HCT116 (cell line): ENCODE data around the gene ROCK2. TPM values are rescaled to one million over a fixed set of nuclear protein-coding genes. Genes with fewer than 3 reads are reported as not detected.
A peak's percentile ranks its signal among the peaks of the same experiment; 100 is the strongest.
"Not testable (repeated sequence)": the region's sequence is repeated elsewhere in the genome, so short reads cannot be mapped to it uniquely, and the experiment has no call there.

ENCODE experiments used
- ATAC-seq: fragments of 200-7000 bp; cut with Tn5 transposase; 2 replicates; pipeline ENCODE4 v1.9.1; 2020; ENCODE audit warnings: mild to moderate bottlenecking, moderate library complexity
- BruUV-seq: library from RNA; stranded (reverse); fragments of 400-500 nt; replicated peaks from 2 replicates; lab custom pipeline; 2021; lab: Mats Ljungman, UMichigan
- CTCF ChIA-PET: fragments of 300-600 bp; sonication (Branson Sonifier 250); formaldehyde crosslinking; loops from one replicate; lab custom pipeline; 2021; ENCODE audit warnings: antibody characterized with exemption; lab: Charles Lee
- POLR2A ChIA-PET: fragments of 300-600, 350-600 bp; sonication (Branson Sonifier 250); formaldehyde crosslinking; loops from one replicate; lab custom pipeline; 2021; ENCODE audit warnings: antibody characterized with exemption; lab: Charles Lee
- RAD21 ChIA-PET, 2 experiments: fragments of 300-600 bp; sonication (Branson Sonifier 250); formaldehyde crosslinking; loops; one replicate each; lab custom pipeline; 2023; ENCODE audit warnings: low total read pairs in 2 of 2; ENCODE audit not compliant: uncharacterized antibody in 2 of 2, unreplicated experiment in 2 of 2, low non-redundant PET in 1 of 2; lab: Charles Lee
- DNase-seq: peaks from one replicate; pipeline ENCODE4 v3.0.0-alpha.2; 2010; ENCODE audit warnings: low read depth, low spot score
- H2AFZ ChIP-seq: fragments of 200-600 bp; shearing (Covaris generic), sonication (generic); 2 replicates; pipeline ENCODE4 v1.6.1; 2017; ENCODE audit warnings: low read depth, mixed run types, mixed read lengths, antibody characterized with exemption, low read length; ENCODE audit not compliant: poor library complexity, severe bottlenecking
- H3K27ac ChIP-seq: 2 replicates; pipeline ENCODE4 v1.5.1; 2012; ENCODE audit warnings: low read depth, low read length
- H3K27me3 ChIP-seq: fragments of 200-600 bp; sonication (generic); 2 replicates; pipeline ENCODE4 v1.6.1; 2016; ENCODE audit warnings: mixed run types, low read length, mixed read lengths; ENCODE audit not compliant: insufficient read depth
- H3K36me3 ChIP-seq, 2 experiments: fragments of 200-500 bp in 1 of 2; fragments of 200-600 bp in 1 of 2; sonication (Bioruptor generic) in 1 of 2; sonication (generic) in 1 of 2; 2 replicates each; pipeline versions ENCODE4 v1.5.1 to v1.6.1; 2014 to 2016; ENCODE audit warnings: low read length in 2 of 2, inconsistent platforms in 1 of 2, mixed read lengths in 1 of 2, mixed run types in 1 of 2; ENCODE audit not compliant: insufficient read depth in 2 of 2, control insufficient read depth in 1 of 2
- H3K4me1 ChIP-seq, 2 experiments: fragments of 200-600 bp in 1 of 2; sonication (generic) in 1 of 2; 2 replicates each; pipeline versions ENCODE4 v1.5.1 to v1.6.1; 2012 to 2017; ENCODE audit warnings: low read length in 2 of 2, inconsistent platforms in 1 of 2, mild to moderate bottlenecking in 1 of 2, mixed read lengths in 1 of 2, mixed run types in 1 of 2, moderate library complexity in 1 of 2; ENCODE audit not compliant: insufficient read depth in 2 of 2, control insufficient read depth in 1 of 2
- H3K4me2 ChIP-seq: fragments of 200-600 bp; sonication (generic); 2 replicates; pipeline ENCODE4 v1.6.1; 2017; ENCODE audit warnings: mixed run types, low read length, mixed read lengths
- H3K4me3 ChIP-seq, 2 experiments: fragments of 200-600 bp in 1 of 2; sonication (generic) in 1 of 2; replicated peaks in 1 of 2; 2 replicates each; pipeline ENCODE4 v1.5.1; 2011 to 2016; ENCODE audit warnings: low read length in 2 of 2, control low read depth in 1 of 2, low read depth in 1 of 2, mild to moderate bottlenecking in 1 of 2, mixed read lengths in 1 of 2, mixed run types in 1 of 2
- H3K79me2 ChIP-seq: fragments of 200-600 bp; sonication (generic); 2 replicates; pipeline ENCODE4 v1.6.1; 2017; ENCODE audit warnings: mild to moderate bottlenecking, mixed run types, low read length, moderate library complexity, mixed read lengths; ENCODE audit not compliant: insufficient read depth
- H3K9ac ChIP-seq: fragments of 200-600 bp; sonication (generic); 2 replicates; pipeline ENCODE4 v1.6.1; 2016; ENCODE audit warnings: low read length, mixed read lengths
- H3K9me2 ChIP-seq: fragments of 200-600 bp; sonication (generic), shearing (Covaris generic); 2 replicates; pipeline ENCODE4 v1.6.1; 2017; ENCODE audit warnings: mixed run types, mild to moderate bottlenecking, moderate library complexity; ENCODE audit not compliant: insufficient read depth
- H3K9me3 ChIP-seq, 2 experiments: fragments of 200-500 bp in 1 of 2; fragments of 200-600 bp in 1 of 2; sonication (Bioruptor generic) in 1 of 2; sonication (generic) in 1 of 2; 2 replicates each; pipeline ENCODE4 v1.6.1; 2014 to 2017; ENCODE audit warnings: low read length in 2 of 2, mixed read lengths in 2 of 2, inconsistent platforms in 1 of 2, low read depth in 1 of 2, mild to moderate bottlenecking in 1 of 2, mixed run types in 1 of 2, moderate library complexity in 1 of 2; ENCODE audit not compliant: control insufficient read depth in 1 of 2, insufficient read depth in 1 of 2
- H4K20me1 ChIP-seq: fragments of 200-600 bp; sonication (generic), shearing (Covaris generic); 2 replicates; pipeline ENCODE4 v1.6.1; 2017; ENCODE audit warnings: mixed run types, mild to moderate bottlenecking, moderate library complexity; ENCODE audit not compliant: insufficient read depth
- CEBPB ChIP-seq: IDR thresholded peaks from 2 replicates; pipeline ENCODE4 v1.6.1; 2012; ENCODE audit warnings: low read depth
- ELF1 ChIP-seq: IDR thresholded peaks from 2 replicates; pipeline ENCODE4 v1.6.1; 2012; ENCODE audit warnings: low read depth, borderline replicate concordance
- POLR2AphosphoS5 ChIP-seq: IDR thresholded peaks from 2 replicates; pipeline ENCODE4 v1.6.1; 2011; ENCODE audit warnings: mild to moderate bottlenecking, low read depth, low read length, moderate library complexity
- RAD21 ChIP-seq: IDR thresholded peaks from 2 replicates; pipeline ENCODE4 v1.6.1; 2012; ENCODE audit warnings: low read depth, mild to moderate bottlenecking
- YY1 ChIP-seq: IDR thresholded peaks from 2 replicates; pipeline ENCODE4 v1.6.1; 2011; ENCODE audit warnings: low read length, low read depth, moderate library complexity, mild to moderate bottlenecking; ENCODE audit not compliant: insufficient replicate concordance; ENCODE audit errors: extremely low read depth
- ZFX ChIP-seq: fragments of 450-650 bp; IDR thresholded peaks from 2 replicates; pipeline ENCODE4 v1.6.1; 2017
- intact Hi-C: fragments of 100-400 bp; cut with micrococcal nuclease; formaldehyde crosslinking; loops from 2 replicates; pipeline ENCODE4 v1.10.0; 2022
- total RNA-seq: library from RNA; stranded (reverse); gene quantifications from one replicate; pipeline ENCODE4 v1.2.1, GENCODE V29; 2021; ENCODE audit not compliant: unreplicated experiment
- TF ChIP-seq, protein P1 (sequence below): IDR thresholded peaks from 2 replicates; pipeline ENCODE4 v1.6.1; 2012
- TF ChIP-seq, protein P2 (sequence below), 3 experiments: fragments of 200-600 bp in 1 of 3; sonication (generic) in 1 of 3; IDR thresholded peaks in 2 of 3; conservative IDR thresholded peaks in 1 of 3; 2 replicates each; pipeline ENCODE4 v1.5.1; 2012 to 2017; ENCODE audit warnings: low read depth in 2 of 3, low read length in 2 of 3, antibody characterized with exemption in 1 of 3, borderline replicate concordance in 1 of 3, control low read depth in 1 of 3, mild to moderate bottlenecking in 1 of 3, mixed read lengths in 1 of 3, mixed run types in 1 of 3, moderate library complexity in 1 of 3; ENCODE audit not compliant: insufficient read depth in 1 of 3
- TF ChIP-seq, protein P3 (sequence below): IDR thresholded peaks from 2 replicates; pipeline ENCODE4 v1.6.1; 2012

The ROCK2 gene
- total RNA-seq, 1 experiment from 2014 or later = 48.0 TPM

DNA sequence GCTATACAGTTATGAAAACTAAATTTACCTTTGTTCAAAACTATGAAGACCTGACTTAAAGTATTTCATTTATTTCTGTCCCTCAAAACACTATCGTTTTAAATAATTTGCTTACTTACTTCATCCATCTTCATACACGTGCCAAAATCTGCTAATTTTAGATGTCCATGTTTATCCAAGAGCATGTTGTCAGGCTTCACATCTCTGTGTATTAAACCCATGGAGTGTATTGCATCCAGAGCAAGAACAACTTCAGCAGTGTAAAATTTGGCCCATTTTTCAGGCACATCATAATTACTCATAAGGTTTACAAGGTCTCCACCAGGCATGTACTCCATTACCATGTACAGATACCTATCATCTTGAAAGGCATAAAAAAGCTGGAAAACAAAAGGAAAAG is 108.9 kb downstream of the ROCK2 start:
- DNase-seq = no peak
- BruUV-seq = no TSS peak
- no peak overlapping the region for H2AFZ ChIP-seq
- ChIA-PET RAD21 (interaction anchor here (1.6 to 1.7 kb wide), 2 partner anchors 176 kb away, joined by 3 to 10 read pairs; no protein-coding TSS in a partner anchor), POLR2A (no interaction called here), CTCF (interaction anchor here (1.0 to 2.4 kb wide), 6 partner anchors 34 to 211 kb away, joined by 3 to 46 read pairs (median 6); a partner anchor contains a TSS)
- H3K9me3 ChIP-seq = no peaks in the 10 kb centered on the region
- intact Hi-C loops = loop anchor here (2.0 kb wide), 1 partner anchor 349 kb away; no protein-coding TSS in a partner anchor
- ATAC-seq = no peak
- no peaks in the 10 kb centered on the region for H3K36me3 ChIP-seq
- H3K9ac ChIP-seq = no peak overlapping the region
- TF ChIP-seq, protein P1, sequence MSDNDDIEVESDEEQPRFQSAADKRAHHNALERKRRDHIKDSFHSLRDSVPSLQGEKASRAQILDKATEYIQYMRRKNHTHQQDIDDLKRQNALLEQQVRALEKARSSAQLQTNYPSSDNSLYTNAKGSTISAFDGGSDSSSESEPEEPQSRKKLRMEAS = no peak
- TF ChIP-seq CEBPB (no peak), POLR2AphosphoS5 (no peak), ZFX (no peak), ELF1 (no peak), RAD21 (no peak)
- H3K4me2 ChIP-seq = no peak overlapping the region
- H3K79me2 ChIP-seq = peaks cover 29% of the 10 kb centered on the region
- H3K27me3 ChIP-seq = no peaks in the 10 kb centered on the region
- H3K4me1 ChIP-seq = peaks cover 11 to 19% of the 10 kb centered on the region in 2 experiments
- H3K9me2 ChIP-seq = no peaks in the 10 kb centered on the region
- no peak overlapping the region for H3K4me3 ChIP-seq
- H3K27ac ChIP-seq = no peak overlapping the region
- no peaks in the 10 kb centered on the region for H4K20me1 ChIP-seq

DNA sequence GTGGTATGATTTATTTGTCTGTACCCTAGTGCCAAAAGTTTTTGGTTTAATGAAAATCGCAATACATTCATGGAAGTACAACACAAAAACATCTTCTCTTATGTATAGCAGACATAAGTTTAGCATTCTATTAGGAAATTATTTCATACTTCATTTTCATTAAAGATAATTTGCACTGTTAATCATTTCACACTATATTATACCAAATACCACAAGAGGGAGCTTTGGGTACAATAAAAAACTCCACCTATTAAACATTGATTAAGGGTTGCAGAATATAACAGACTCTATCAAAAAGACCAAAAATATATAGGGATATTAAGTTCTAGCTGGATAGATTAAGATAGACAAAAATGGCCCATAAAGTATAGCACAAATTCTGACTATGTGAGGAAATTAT is 110.1 kb downstream of the ROCK2 start:
- no peak for DNase-seq
- intact Hi-C loops = loop anchor here (1.0 to 2.0 kb wide), 3 partner anchors 178 to 350 kb away; no protein-coding TSS in a partner anchor
- TF ChIP-seq, protein P2, sequence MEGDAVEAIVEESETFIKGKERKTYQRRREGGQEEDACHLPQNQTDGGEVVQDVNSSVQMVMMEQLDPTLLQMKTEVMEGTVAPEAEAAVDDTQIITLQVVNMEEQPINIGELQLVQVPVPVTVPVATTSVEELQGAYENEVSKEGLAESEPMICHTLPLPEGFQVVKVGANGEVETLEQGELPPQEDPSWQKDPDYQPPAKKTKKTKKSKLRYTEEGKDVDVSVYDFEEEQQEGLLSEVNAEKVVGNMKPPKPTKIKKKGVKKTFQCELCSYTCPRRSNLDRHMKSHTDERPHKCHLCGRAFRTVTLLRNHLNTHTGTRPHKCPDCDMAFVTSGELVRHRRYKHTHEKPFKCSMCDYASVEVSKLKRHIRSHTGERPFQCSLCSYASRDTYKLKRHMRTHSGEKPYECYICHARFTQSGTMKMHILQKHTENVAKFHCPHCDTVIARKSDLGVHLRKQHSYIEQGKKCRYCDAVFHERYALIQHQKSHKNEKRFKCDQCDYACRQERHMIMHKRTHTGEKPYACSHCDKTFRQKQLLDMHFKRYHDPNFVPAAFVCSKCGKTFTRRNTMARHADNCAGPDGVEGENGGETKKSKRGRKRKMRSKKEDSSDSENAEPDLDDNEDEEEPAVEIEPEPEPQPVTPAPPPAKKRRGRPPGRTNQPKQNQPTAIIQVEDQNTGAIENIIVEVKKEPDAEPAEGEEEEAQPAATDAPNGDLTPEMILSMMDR (IDR thresholded peaks at IDR 0.05 in 2 of 3, conservative IDR thresholded peaks at IDR 0.05 in 1 of 3; ENCODE audit: borderline replicate concordance in 1 of 3, insufficient read depth in 1 of 3, low read depth in 2 of 3, low read length in 2 of 3) = peak; percentile 14 to 82 (median 68); a peak in 5 of 6 replicates
- TF ChIP-seq, protein P3, sequence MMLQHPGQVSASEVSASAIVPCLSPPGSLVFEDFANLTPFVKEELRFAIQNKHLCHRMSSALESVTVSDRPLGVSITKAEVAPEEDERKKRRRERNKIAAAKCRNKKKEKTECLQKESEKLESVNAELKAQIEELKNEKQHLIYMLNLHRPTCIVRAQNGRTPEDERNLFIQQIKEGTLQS = no peak
- TF ChIP-seq RAD21 (peak; percentile 78), YY1 (no peak)
- peak; percentile 60; the same call in 1 of the 2 replicates for ATAC-seq
- no peaks in the 10 kb centered on the region for H3K27me3 ChIP-seq
- H3K4me2 ChIP-seq = no peak overlapping the region
- peaks cover 0 to 6% of the 10 kb centered on the region in 2 experiments; a peak in 1 of 4 replicates for H3K4me1 ChIP-seq
- no peak overlapping the region for H2AFZ ChIP-seq
- H3K79me2 ChIP-seq = peaks cover 25% of the 10 kb centered on the region
- ChIA-PET POLR2A (interaction anchor here (0.8 kb wide), 1 partner anchor 228 kb away, joined by 3 read pairs; no protein-coding TSS in a partner anchor), RAD21 (interaction anchor here (1.1 to 1.7 kb wide), 3 partner anchors 102 to 178 kb away, joined by 3 to 10 read pairs (median 6); a partner anchor contains a TSS), CTCF (interaction anchor here (0.7 to 2.4 kb wide), 13 partner anchors 9 to 349 kb away, joined by 3 to 46 read pairs (median 4); a partner anchor contains a TSS)
- H3K9me2 ChIP-seq = no peaks in the 10 kb centered on the region
- H3K4me3 ChIP-seq = no peak overlapping the region
- no peak overlapping the region for H3K27ac ChIP-seq
- no peak overlapping the region for H3K9ac ChIP-seq
- no peaks in the 10 kb centered on the region for H4K20me1 ChIP-seq
- H3K36me3 ChIP-seq = no peaks in the 10 kb centered on the region
- BruUV-seq = no TSS peak
- H3K9me3 ChIP-seq = no peaks in the 10 kb centered on the region

DNA sequence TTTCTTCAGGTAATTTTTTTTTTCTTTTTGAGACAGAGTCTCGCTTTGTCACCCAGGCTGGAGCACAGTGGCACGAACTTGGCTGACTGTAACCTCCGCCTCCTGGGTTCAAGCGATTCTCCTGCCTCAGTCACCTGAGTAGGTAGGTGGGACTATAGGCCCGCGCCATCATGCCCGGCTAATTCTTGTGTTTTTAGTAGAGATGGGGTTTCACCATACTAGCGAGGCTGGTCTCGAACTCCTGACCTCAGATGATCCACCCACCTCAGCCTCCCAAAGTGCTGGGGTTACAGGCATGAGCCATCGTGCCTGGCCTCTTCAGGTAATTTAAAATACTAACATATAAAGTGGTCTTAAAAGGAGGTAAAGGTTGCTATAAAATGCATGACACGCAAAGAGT is 113.2 kb downstream of the ROCK2 start:
- BruUV-seq, H3K27ac ChIP-seq, POLR2A ChIA-PET, H3K4me3 ChIP-seq, DNase-seq, intact Hi-C loops, H3K9ac ChIP-seq, H3K79me2 ChIP-seq, H3K4me2 ChIP-seq, ATAC-seq, H2AFZ ChIP-seq, RAD21 ChIA-PET, H3K36me3 ChIP-seq, H3K9me3 ChIP-seq, H4K20me1 ChIP-seq, H3K27me3 ChIP-seq, H3K9me2 ChIP-seq, CTCF ChIA-PET, H3K4me1 ChIP-seq: not testable (repeated sequence)
